PC-3 (cell line): ENCODE results near the gene SCAPER. TPM values are rescaled to one million over a fixed set of nuclear protein-coding genes. Genes with fewer than 3 reads are reported as not detected.

Experiments
- ATAC-seq: fragments of 200-7000 bp; cut with Tn5 transposase; 2 replicates; pipeline ENCODE4 v1.9.1; 2020; ENCODE audit warnings: mild to moderate bottlenecking, moderate library complexity
- BruUV-seq: library from RNA; stranded (reverse); fragments of 400-500 nt; replicated peaks from 2 replicates; lab custom pipeline; 2021; lab: Mats Ljungman, UMichigan
- CTCF ChIA-PET: fragments of 300-600 bp; sonication (Branson Sonifier 250); formaldehyde crosslinking; loops from one replicate; lab custom pipeline; 2022; ENCODE audit warnings: antibody characterized with exemption; lab: Charles Lee
- POLR2A ChIA-PET: fragments of 300-600 bp; sonication (Branson Sonifier 250); formaldehyde crosslinking; loops from one replicate; lab custom pipeline; 2022; ENCODE audit warnings: antibody characterized with exemption; ENCODE audit not compliant: unreplicated experiment; lab: Charles Lee
- DNase-seq: peaks from one replicate; pipeline ENCODE4 v3.0.0-alpha.2; 2015
- H2AFZ ChIP-seq: fragments of 300-600 bp; sonication (generic); 2 replicates; pipeline ENCODE4 v1.6.0; 2016; ENCODE audit warnings: antibody characterized with exemption, low read length
- H3F3A ChIP-seq: fragments of 300-600 bp; sonication (generic); one replicate; pipeline ENCODE4 v1.6.0; 2017; ENCODE audit warnings: antibody characterized with exemption, low read length, control low read depth, mild to moderate bottlenecking; ENCODE audit not compliant: unreplicated experiment
- H3K27ac ChIP-seq: fragments of 300-600 bp; sonication (generic); 2 replicates; pipeline ENCODE4 v1.5.1; 2016; ENCODE audit warnings: mild to moderate bottlenecking, low read length
- H3K27me3 ChIP-seq: fragments of 300-600 bp; sonication (generic); 2 replicates; pipeline ENCODE4 v1.6.1; 2016; ENCODE audit warnings: low read length, mixed read lengths
- H3K36me3 ChIP-seq: fragments of 300-600 bp; sonication (generic); 2 replicates; pipeline ENCODE4 v1.6.1; 2016; ENCODE audit warnings: low read depth, mixed run types, low read length, mixed read lengths
- H3K4me1 ChIP-seq: fragments of 300-600 bp; sonication (generic); 2 replicates; pipeline ENCODE4 v1.5.1; 2016; ENCODE audit warnings: low read length; ENCODE audit not compliant: insufficient read depth
- H3K4me2 ChIP-seq: fragments of 300-600 bp; sonication (generic); 2 replicates; pipeline ENCODE4 v1.6.0; 2016; ENCODE audit warnings: low read length
- H3K4me3 ChIP-seq: fragments of 300-600 bp; sonication (generic); 2 replicates; pipeline ENCODE4 v1.5.1; 2016; ENCODE audit warnings: mild to moderate bottlenecking, low read length, mixed read lengths
- H3K79me2 ChIP-seq: fragments of 300-600 bp; sonication (generic); 2 replicates; pipeline ENCODE4 v1.6.1; 2017; ENCODE audit warnings: low read length, mixed read lengths
- H3K9ac ChIP-seq: fragments of 300-600 bp; sonication (generic); 2 replicates; pipeline ENCODE4 v1.6.0; 2016; ENCODE audit warnings: mild to moderate bottlenecking, low read length
- H3K9me2 ChIP-seq: fragments of 300-600 bp; sonication (generic); replicated peaks from 2 replicates; pipeline ENCODE4 v1.6.1; 2016; ENCODE audit warnings: mixed run types, low read length, mixed read lengths
- H3K9me3 ChIP-seq: fragments of 300-600 bp; sonication (generic); 2 replicates; pipeline ENCODE4 v1.6.1; 2016; ENCODE audit warnings: low read length, mixed read lengths
- H4K20me1 ChIP-seq: fragments of 300-600 bp; sonication (generic); 2 replicates; pipeline ENCODE4 v1.6.1; 2016; ENCODE audit warnings: low read length, mixed read lengths
- EZH2 ChIP-seq: fragments of 300-600 bp; sonication (generic); IDR thresholded peaks from one replicate; pipeline ENCODE4 v1.6.1; 2017; ENCODE audit warnings: antibody characterized with exemption, mild to moderate bottlenecking, low read length; ENCODE audit not compliant: unreplicated experiment
- EZH2phosphoT487 ChIP-seq: fragments of 300-600 bp; sonication (generic); IDR thresholded peaks from 2 replicates; pipeline ENCODE4 v1.6.1; 2018; ENCODE audit warnings: mild to moderate bottlenecking, antibody characterized with exemption, low read length, borderline replicate concordance
- intact Hi-C: fragments of 100-400 bp; cut with micrococcal nuclease; formaldehyde crosslinking; loops from 2 replicates; pipeline ENCODE4 v1.9.0; 2023
- total RNA-seq: library from RNA; depleted of rRNA; stranded (reverse); fragments of >200 nt; gene quantifications from 2 replicates; pipeline ENCODE4 v1.2.3, GENCODE V29; 2014
- TF ChIP-seq, protein P1 (sequence below): fragments of 300-600 bp; sonication (generic); conservative IDR thresholded peaks from 2 replicates; pipeline ENCODE4 v1.5.1; 2017; ENCODE audit warnings: antibody characterized with exemption, low read depth, mild to moderate bottlenecking, low read length

SCAPER gene
- total RNA-seq, 1 experiment from 2014 or later, result 6.0 TPM

- Histone ChIP-seq H3K27ac (peak overlapping the region; percentile 54), H3F3A (no peaks in the 10 kb centered on the region), H3K27me3 (no peaks in the 10 kb centered on the region), H3K4me3 (no peak overlapping the region), H3K9me2 (no peaks in the 10 kb centered on the region), H3K4me1 (peaks cover 12% of the 10 kb centered on the region), H3K36me3 (no peaks in the 10 kb centered on the region), H3K79me2 (no peaks in the 10 kb centered on the region), H2AFZ (no peak overlapping the region), H4K20me1 (no peaks in the 10 kb centered on the region), H3K9me3 (no peaks in the 10 kb centered on the region), H3K4me2 (no peak overlapping the region), H3K9ac (no peak overlapping the region)
- no TSS peak for BruUV-seq
- ChIA-PET POLR2A (no interaction called here), CTCF (no interaction called here)
- ATAC-seq (no peak), DNase-seq (no peak)
- intact Hi-C loops, result loop anchor here (10.0 kb wide), 1 partner anchor 218 kb away; no protein-coding TSS in a partner anchor
- TF ChIP-seq, protein P1, sequence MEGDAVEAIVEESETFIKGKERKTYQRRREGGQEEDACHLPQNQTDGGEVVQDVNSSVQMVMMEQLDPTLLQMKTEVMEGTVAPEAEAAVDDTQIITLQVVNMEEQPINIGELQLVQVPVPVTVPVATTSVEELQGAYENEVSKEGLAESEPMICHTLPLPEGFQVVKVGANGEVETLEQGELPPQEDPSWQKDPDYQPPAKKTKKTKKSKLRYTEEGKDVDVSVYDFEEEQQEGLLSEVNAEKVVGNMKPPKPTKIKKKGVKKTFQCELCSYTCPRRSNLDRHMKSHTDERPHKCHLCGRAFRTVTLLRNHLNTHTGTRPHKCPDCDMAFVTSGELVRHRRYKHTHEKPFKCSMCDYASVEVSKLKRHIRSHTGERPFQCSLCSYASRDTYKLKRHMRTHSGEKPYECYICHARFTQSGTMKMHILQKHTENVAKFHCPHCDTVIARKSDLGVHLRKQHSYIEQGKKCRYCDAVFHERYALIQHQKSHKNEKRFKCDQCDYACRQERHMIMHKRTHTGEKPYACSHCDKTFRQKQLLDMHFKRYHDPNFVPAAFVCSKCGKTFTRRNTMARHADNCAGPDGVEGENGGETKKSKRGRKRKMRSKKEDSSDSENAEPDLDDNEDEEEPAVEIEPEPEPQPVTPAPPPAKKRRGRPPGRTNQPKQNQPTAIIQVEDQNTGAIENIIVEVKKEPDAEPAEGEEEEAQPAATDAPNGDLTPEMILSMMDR, result no peak
- no peak for TF ChIP-seq EZH2
Measured at GRCh38 chr15:76753131-76753530, 152.0 kb downstream of the SCAPER start.

- DNase-seq (peak; percentile 64), ATAC-seq (peak; percentile 94)
- H3K79me2 ChIP-seq, result no peaks in the 10 kb centered on the region
- peaks cover 12% of the 10 kb centered on the region for H3K4me1 ChIP-seq
- no peak for TF ChIP-seq EZH2phosphoT487
- TF ChIP-seq, protein P1, result no peak
- TF ChIP-seq EZH2, result no peak
- H4K20me1 ChIP-seq, result no peaks in the 10 kb centered on the region
- no peaks in the 10 kb centered on the region for H3K9me2 ChIP-seq
- BruUV-seq, result no TSS peak
- H3K36me3 ChIP-seq, result no peaks in the 10 kb centered on the region
- ChIA-PET CTCF (no interaction called here), POLR2A (no interaction called here)
- H3K27ac ChIP-seq, result peak overlapping the region; percentile 54
- no peaks in the 10 kb centered on the region for H3F3A ChIP-seq
- no peaks in the 10 kb centered on the region for H3K27me3 ChIP-seq
- no peak overlapping the region for H2AFZ ChIP-seq
- no peak overlapping the region for H3K4me3 ChIP-seq
- no peak overlapping the region for H3K9ac ChIP-seq
- peak overlapping the region; percentile 14; the same call in 1 of the 2 replicates for H3K4me2 ChIP-seq
- H3K9me3 ChIP-seq, result no peaks in the 10 kb centered on the region
- intact Hi-C loops, result loop anchor here (10.0 kb wide), 1 partner anchor 218 kb away; no protein-coding TSS in a partner anchor
Measured at GRCh38 chr15:76752549-76752948, 152.6 kb downstream of the SCAPER start.

DNA sequence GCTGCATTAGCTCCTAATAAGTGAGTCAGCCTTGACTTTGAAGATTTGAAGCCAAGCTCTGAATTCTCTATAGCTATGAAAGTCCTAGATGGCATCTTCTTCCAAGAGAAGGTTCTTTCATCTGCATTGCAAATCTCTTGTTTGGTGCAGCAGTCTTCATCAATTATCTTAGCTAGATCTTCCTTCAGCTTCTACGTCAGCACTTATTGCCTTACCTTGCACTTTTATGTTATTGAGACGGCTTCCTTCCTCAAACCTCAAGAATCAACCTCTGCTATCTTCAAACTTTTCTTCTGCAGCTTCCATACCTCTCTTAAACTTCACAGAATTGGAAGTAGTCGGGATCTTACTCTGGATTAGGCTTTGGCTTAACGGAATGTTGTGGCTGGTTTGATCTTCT is 167.6 kb downstream of the SCAPER start:
- H2AFZ ChIP-seq, result no peak overlapping the region
- ChIA-PET CTCF (no interaction called here), POLR2A (interaction anchor here (0.6 kb wide), 1 partner anchor 80 kb away, joined by 4 read pairs; no protein-coding TSS in a partner anchor)

More for the DNA sequence above, 167.6 kb downstream of the SCAPER start:
- Histone ChIP-seq H4K20me1 (no peaks in the 10 kb centered on the region), H3K9me3 (no peaks in the 10 kb centered on the region), H3K27me3 (no peaks in the 10 kb centered on the region), H3K4me3 (no peak overlapping the region), H3F3A (no peaks in the 10 kb centered on the region), H3K9me2 (no peaks in the 10 kb centered on the region), H3K4me2 (no peak overlapping the region), H3K36me3 (no peaks in the 10 kb centered on the region), H3K27ac (no peak overlapping the region), H3K9ac (no peak overlapping the region), H3K79me2 (no peaks in the 10 kb centered on the region), H3K4me1 (no peaks in the 10 kb centered on the region)
- no peak for ATAC-seq
- intact Hi-C loops, result no loop called here
- TF ChIP-seq EZH2phosphoT487, result no peak
- no peak for TF ChIP-seq EZH2
- TF ChIP-seq, protein P1, result no peak
- no peak for DNase-seq
- BruUV-seq, result no TSS peak
